ENCODE results near the gene ITGB6.

GRCh38 chr2:160052531-160052930 is 147.5 kb downstream of the ITGB6 start:
- no peak for TF ChIP-seq CTCF (conservative IDR thresholded peaks at IDR 0.05; ENCODE audit: low read depth, low read length)
- TF ChIP-seq EZH2 (IDR thresholded peaks at IDR 0.05; ENCODE audit: low read length, unreplicated experiment): no peak
- TF ChIP-seq EZH2phosphoT487 (IDR thresholded peaks at IDR 0.05; ENCODE audit: borderline replicate concordance, low read length): no peak
